NCI-H2029 treated with DMSO at 0.1 percent for 48 hours (cell line): ENCODE measurements around the gene CBLC.
"Not testable (repeated sequence)": the region's sequence is repeated elsewhere in the genome, so short reads cannot be mapped to it uniquely, and the experiment has no call there.

Experiments
- DNase-seq: peaks from one replicate; lab custom pipeline; 2025; lab: John Stamatoyannopoulos, UW

Gene CBLC

GRCh38 chr19:44819246-44819832 lies 41.6 kb downstream of the CBLC start:
- no peak for DNase-seq

GRCh38 chr19:44820648-44821609 lies 43.2 kb downstream of the CBLC start:
- DNase-seq = no peak

- no peak for DNase-seq
Observed at GRCh38 chr19:44822177-44822576, 44.5 kb downstream of the CBLC start.

GRCh38 chr19:44822670-44823372 lies 45.1 kb downstream of the CBLC start:
- no peak for DNase-seq

- DNase-seq = no peak
Observed at GRCh38 chr19:44823373-44823698, 45.6 kb downstream of the CBLC start.

GRCh38 chr19:44824761-44825160 lies 47.1 kb downstream of the CBLC start:
- peak; percentile 80 for DNase-seq

- not testable (repeated sequence) for DNase-seq
Observed at GRCh38 chr19:44832875-44833274, 55.2 kb downstream of the CBLC start.

GRCh38 chr19:44834399-44834798 lies 56.7 kb downstream of the CBLC start:
- DNase-seq = not testable (repeated sequence)

GRCh38 chr19:44839276-44839675 lies 61.6 kb downstream of the CBLC start:
- no peak for DNase-seq

GRCh38 chr19:44840811-44841210 lies 63.1 kb downstream of the CBLC start:
- DNase-seq = no peak

GRCh38 chr19:44841231-44841630 lies 63.5 kb downstream of the CBLC start:
- DNase-seq = peak; percentile 23

GRCh38 chr19:44845286-44845611 lies 67.6 kb downstream of the CBLC start:
- no peak for DNase-seq

- DNase-seq = peak; percentile 87
Observed at GRCh38 chr19:44845612-44846454, 68.1 kb downstream of the CBLC start, which contains the start of gene NECTIN2. TSS of gene NECTIN2 (plus strand) at chr19:44846297. CDS start at chr19:44846526, 229 bp downstream.

- DNase-seq = no peak
Observed at GRCh38 chr19:44846455-44847143, 68.9 kb downstream of the CBLC start.

GRCh38 chr19:44847144-44848035 lies 69.7 kb downstream of the CBLC start:
- DNase-seq = no peak

GRCh38 chr19:44848036-44848811 lies 70.5 kb downstream of the CBLC start:
- no peak for DNase-seq

- no peak for DNase-seq
Observed at GRCh38 chr19:44848812-44849447, 71.2 kb downstream of the CBLC start.
